GM21528 (cell line): ENCODE results near the gene PSMD2.

ENCODE experiments used
- ATAC-seq: cut with Tn5 transposase; IDR thresholded peaks from one replicate; pipeline ENCODE4 v1.9.1; 2021; ENCODE audit warnings: mild to moderate bottlenecking, moderate library complexity; ENCODE audit not compliant: unreplicated experiment, low FRiP score

PSMD2 gene

GRCh38 chr3:184354121-184354728, 55.2 kb downstream of the PSMD2 start:
- no peak for ATAC-seq

- no peak for ATAC-seq
Observed at GRCh38 chr3:184354754-184355153, 55.7 kb downstream of the PSMD2 start.

DNA sequence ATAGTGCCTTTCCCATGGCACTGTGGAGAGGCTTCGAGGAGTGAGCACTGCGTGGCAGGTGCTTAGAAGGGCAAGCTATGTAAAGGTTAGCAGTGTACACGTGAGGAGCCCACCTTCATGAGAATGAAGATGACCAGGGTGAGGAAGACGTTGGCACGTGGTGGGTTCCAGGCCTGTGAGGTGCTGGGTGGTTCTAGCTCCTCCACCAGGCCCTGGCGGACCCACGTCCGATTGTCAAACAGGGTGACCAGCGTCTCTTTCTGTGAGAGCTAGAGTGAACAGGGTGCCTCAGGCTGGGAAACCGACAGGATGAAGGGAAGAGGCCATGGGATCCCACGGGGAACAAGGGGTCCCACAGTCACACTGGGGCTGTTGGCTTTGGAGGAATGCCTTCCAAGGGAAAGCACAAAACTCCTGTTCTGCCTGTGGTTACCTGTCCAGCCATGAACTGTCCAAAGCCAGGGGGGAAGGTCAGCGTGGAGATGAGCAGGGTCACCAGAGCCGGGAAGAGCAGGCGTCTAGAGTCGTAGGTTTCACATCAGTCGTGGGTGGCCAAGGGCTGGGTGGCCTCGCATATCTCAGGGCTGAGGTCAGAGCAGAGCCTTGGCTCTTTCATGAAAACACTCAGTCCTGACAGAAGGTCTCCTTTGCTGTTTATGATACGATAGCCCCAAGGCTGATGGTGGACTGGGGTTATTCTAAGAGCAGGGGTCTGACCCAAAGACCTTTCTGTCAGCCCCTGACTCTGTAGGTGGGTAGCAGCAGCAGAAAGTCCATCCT, 56.4 kb downstream of the PSMD2 start:
- no peak for ATAC-seq

- ATAC-seq: no peak
Observed at GRCh38 chr3:184357248-184358123, 58.4 kb downstream of the PSMD2 start.

DNA sequence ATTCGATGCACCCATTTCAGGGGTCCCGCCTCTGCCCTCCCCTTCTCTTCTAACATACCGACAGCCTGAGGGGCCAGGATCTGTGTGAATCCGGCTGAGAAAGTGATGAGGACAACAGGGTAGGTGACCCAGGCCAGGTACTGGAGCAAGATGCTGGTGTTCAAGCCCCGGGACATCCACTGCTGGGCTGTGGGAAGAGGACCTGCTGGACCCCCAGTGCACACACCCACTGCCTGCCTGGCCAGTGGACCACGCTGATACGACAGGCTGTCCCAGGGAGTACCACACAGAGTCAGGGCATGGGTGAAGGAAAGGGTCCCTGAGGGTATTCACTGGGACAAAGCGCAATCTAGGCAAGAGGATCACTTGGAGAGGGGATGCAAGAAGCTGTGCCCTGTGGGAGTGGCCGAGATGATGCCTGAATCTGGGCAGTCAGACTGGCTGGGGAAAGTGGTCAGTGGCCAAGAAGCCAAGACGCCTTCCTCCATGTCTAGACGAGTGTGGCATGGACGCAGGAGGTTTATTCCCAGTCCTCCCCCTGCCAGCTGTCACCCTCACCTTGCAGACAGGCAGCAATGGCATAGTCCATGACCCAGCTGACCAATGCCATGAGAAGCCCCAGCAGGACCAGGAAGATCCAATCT, 59.2 kb downstream of the PSMD2 start:
- ATAC-seq: no peak
